Measurements from ENCODE around the gene SLC16A13. TPM values are rescaled to one million over a fixed set of nuclear protein-coding genes. Genes with fewer than 3 reads are reported as not detected.

SLC16A13 gene
- total and polyA plus RNA-seq, 2 of the 8 experiments (the other 6 are each of a cell fraction or from before 2014, with no cell fraction given) = 5.4 to 5.8 TPM

GRCh38 chr17:7001318-7001961 lies 34.4 kb upstream of the SLC16A13 start (continued):
- no peak for TF ChIP-seq CHD7 (IDR thresholded peaks at IDR 0.05; ENCODE audit: insufficient replicate concordance, low read length)
- TF ChIP-seq TCF12 (IDR thresholded peaks at IDR 0.05; ENCODE audit: low read depth, low read length) = 0 out of 2 replicates have a peak, but pooled peaks have one; percentile 59
- no peak for TF ChIP-seq RNF2 (IDR thresholded peaks at IDR 0.05; ENCODE audit: borderline replicate concordance, low read depth, low read length, missing control alignments, poor library complexity, severe bottlenecking)
- no peak for TF ChIP-seq NRF1 (IDR thresholded peaks at IDR 0.05; ENCODE audit: low read depth, low read length)
- TF ChIP-seq RXRA (IDR thresholded peaks at IDR 0.05; ENCODE audit: insufficient read depth, low read depth, low read length) = no peak
- TF ChIP-seq ASH2L (IDR thresholded peaks at IDR 0.05; ENCODE audit: low read length) = no peak
- no peak for TF ChIP-seq CTBP2 (IDR thresholded peaks at IDR 0.05; ENCODE audit: borderline replicate concordance, insufficient read depth, insufficient read length, low read length)
- TF ChIP-seq SRF (IDR thresholded peaks at IDR 0.05; ENCODE audit: low read depth, low read length) = no peak
- no peak for TF ChIP-seq EGR1 (IDR thresholded peaks at IDR 0.05; ENCODE audit: borderline replicate concordance, low read depth, low read length)
- no peak for TF ChIP-seq CBX8 (IDR thresholded peaks at IDR 0.05; ENCODE audit: borderline replicate concordance, low read depth, low read length)

Measured in H1 (cell line).